ENCODE results near the gene ZNF135.

Gene ZNF135

GRCh38 chr19:58044391-58044790, 14.7 kb upstream of the ZNF135 start (continued):
- TF ChIP-seq PRDM2 (tag by site-specific recombination; IDR thresholded peaks at IDR 0.05; ENCODE audit: borderline replicate concordance): no peak
- no peak for TF ChIP-seq ZNF677 (tag by site-specific recombination; IDR thresholded peaks at IDR 0.05)
- no peak for TF ChIP-seq ZSCAN4 (tag by site-specific recombination; IDR thresholded peaks at IDR 0.05)
- no peak for TF ChIP-seq ZNF664 (tag by site-specific recombination; IDR thresholded peaks at IDR 0.05)

- TF ChIP-seq ZNF530 (tag by site-specific recombination; IDR thresholded peaks at IDR 0.05; ENCODE audit: low read depth): no peak
- no peak for TF ChIP-seq ZNF707 (tag by site-specific recombination; IDR thresholded peaks at IDR 0.05)
- TF ChIP-seq ZNF692 (tag by site-specific recombination; IDR thresholded peaks at IDR 0.05): no peak
- CTCF ChIA-PET: interaction anchor here (0.6 kb wide), 1 partner anchor 13 kb away, joined by 3 read pairs; no protein-coding TSS in a partner anchor
- Histone ChIP-seq H3K36me3 (ENCODE audit: control insufficient read depth in 2 of 2, insufficient read depth in 1 of 2, low read length in 2 of 2) (no peaks in the 10 kb centered on the region), H3K4me1 (ENCODE audit: control insufficient read depth, insufficient read depth, low read length) (no peaks in the 10 kb centered on the region), H3K9me3 (ENCODE audit: control insufficient read depth, insufficient read depth, low read depth, low read length) (no peaks in the 10 kb centered on the region), H3K4me3 (ENCODE audit: low read depth, low read length) (no peak overlapping the region), H3K27ac (ENCODE audit: extremely low read depth, low read depth, low read length) (no peak overlapping the region)
- POLR2A ChIA-PET: no interaction called here
These were observed 14.2 kb upstream of the ZNF135 start for GRCh38 chr19:58044886-58045285.

- POLR2A ChIA-PET: interaction anchor here (0.5 to 0.6 kb wide), 2 partner anchors 31 to 109 kb away, joined by 3 to 4 read pairs; no protein-coding TSS in a partner anchor
- CTCF ChIA-PET: interaction anchor here (0.6 to 1.0 kb wide), 2 partner anchors 12 to 183 kb away, joined by 3 read pairs; partner anchors contain the start of gene ZNF544
- H3K9me3 ChIP-seq (ENCODE audit: control insufficient read depth, insufficient read depth, low read depth, low read length): no peaks in the 10 kb centered on the region
These were observed 13.6 kb upstream of the ZNF135 start for GRCh38 chr19:58045411-58046050.

GRCh38 chr19:58046856-58047255, 12.2 kb upstream of the ZNF135 start:
- no peaks in the 10 kb centered on the region for H3K4me1 ChIP-seq (ENCODE audit: control insufficient read depth, insufficient read depth, low read length)
- ChIA-PET POLR2A (interaction anchor here (0.6 kb wide), 1 partner anchor 565 kb away, joined by 6 read pairs; no protein-coding TSS in a partner anchor), CTCF (no interaction called here)
- H3K27ac ChIP-seq (ENCODE audit: extremely low read depth, low read depth, low read length): no peak overlapping the region
- H3K4me3 ChIP-seq (ENCODE audit: low read depth, low read length): no peak overlapping the region
- no peaks in the 10 kb centered on the region for H3K9me3 ChIP-seq (ENCODE audit: control insufficient read depth, insufficient read depth, low read depth, low read length)
- no peaks in the 10 kb centered on the region for H3K36me3 ChIP-seq (ENCODE audit: control insufficient read depth in 2 of 2, insufficient read depth in 1 of 2, low read length in 2 of 2)
- no peak for TF ChIP-seq TSHZ1 (tag by site-specific recombination; IDR thresholded peaks at IDR 0.05; ENCODE audit: borderline replicate concordance)
- TF ChIP-seq ZNF664 (tag by site-specific recombination; IDR thresholded peaks at IDR 0.05): no peak
- TF ChIP-seq ZNF18 (tag by site-specific recombination; IDR thresholded peaks at IDR 0.05): no peak
- no peak for TF ChIP-seq PRDM4 (tag by site-specific recombination; IDR thresholded peaks at IDR 0.05)

More at GRCh38 chr19:58045411-58046050, 13.6 kb upstream of the ZNF135 start:
- Histone ChIP-seq H3K36me3 (ENCODE audit: control insufficient read depth in 2 of 2, insufficient read depth in 1 of 2, low read length in 2 of 2) (no peaks in the 10 kb centered on the region), H3K4me3 (ENCODE audit: low read depth, low read length) (no peak overlapping the region), H3K27ac (ENCODE audit: extremely low read depth, low read depth, low read length) (no peak overlapping the region), H3K4me1 (ENCODE audit: control insufficient read depth, insufficient read depth, low read length) (no peaks in the 10 kb centered on the region)
- TF ChIP-seq REPIN1 (tag by site-specific recombination; IDR thresholded peaks at IDR 0.05; ENCODE audit: low read depth): no peak
- no peak for TF ChIP-seq HOXD13 (CRISPR knock-in tag; IDR thresholded peaks at IDR 0.05; ENCODE audit: borderline replicate concordance)

Data from HEK293 (cell line).